ENCODE measurements around the gene DTX2. TPM values are rescaled to one million over a fixed set of nuclear protein-coding genes. Genes with fewer than 3 reads are reported as not detected.
"Not testable (repeated sequence)": the region's sequence is repeated elsewhere in the genome, so short reads cannot be mapped to it uniquely, and the experiment has no call there.

DTX2 gene
- polyA plus RNA-seq, 4 donors = 16.0 to 41.2 (median 30.9) TPM

DNA sequence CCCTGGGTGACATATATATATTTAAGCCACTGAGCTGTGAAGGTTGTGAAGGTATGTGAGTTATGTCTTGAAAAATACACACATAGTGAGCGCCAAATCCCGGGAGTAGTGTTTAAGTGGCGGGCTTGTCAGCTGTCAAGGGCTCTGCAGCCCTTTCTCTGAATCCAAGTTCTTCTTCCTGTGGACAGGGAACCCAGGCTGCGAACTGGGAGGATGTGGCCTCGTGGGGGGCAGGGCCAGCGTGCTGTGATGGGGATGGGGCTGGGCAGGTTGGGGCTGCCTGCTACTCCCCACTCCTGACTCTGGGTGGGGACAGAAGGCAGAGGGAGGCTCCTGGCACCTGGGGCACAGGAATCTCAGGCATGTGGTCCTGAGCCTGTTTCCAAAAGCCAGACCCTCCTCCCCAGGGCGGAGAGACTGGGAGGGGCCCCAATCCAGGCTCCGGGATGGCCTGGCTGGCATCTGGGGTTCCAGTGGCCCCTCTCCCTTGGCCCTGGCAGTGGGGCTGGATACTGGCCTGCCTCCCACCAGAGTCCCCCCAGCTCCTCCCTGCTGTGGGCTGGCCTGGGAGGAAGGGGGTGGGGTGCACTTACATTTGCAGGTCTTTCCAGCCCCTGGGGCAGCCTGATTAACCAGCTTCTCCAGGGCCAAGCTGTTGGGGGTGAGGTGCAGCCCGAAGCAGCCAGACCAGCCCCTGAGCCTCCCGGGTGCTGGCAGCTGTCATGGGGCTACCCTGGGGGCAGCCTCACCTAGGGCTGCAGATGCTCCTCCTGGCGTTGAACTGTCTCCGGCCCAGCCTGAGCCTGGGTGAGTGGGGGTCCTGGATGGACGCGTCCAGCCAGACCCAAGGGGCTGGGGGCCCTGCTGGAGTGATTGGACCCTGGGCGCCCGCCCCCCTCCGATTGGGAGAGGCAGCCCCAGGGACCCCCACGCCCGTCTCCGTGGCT, 48.7 kb downstream of the DTX2 start, which contains the start of gene UPK3B:
TSS of gene UPK3B (plus strand) at position 622 of the 947 bp plus-strand sequence. CDS start at position 723, 101 bp downstream.
- no peak for DNase-seq
- H3K4me1 ChIP-seq (ENCODE audit: control insufficient read depth in 3 of 3, insufficient read depth in 2 of 3, low read depth in 1 of 3, low read length in 2 of 3) = peaks cover 0 to 5% (median 0%) of the 10 kb centered on the region in 3 donors
- WGBS, 3 donors = 45 to 55% (median 52%) methylated on average over 18 to 20 of the region's 20 CpGs
- H3K36me3 ChIP-seq (ENCODE audit: control insufficient read depth in 3 of 3, insufficient read depth in 2 of 3, low read depth in 1 of 3, low read length in 3 of 3) = peaks cover 3 to 21% (median 7%) of the 10 kb centered on the region in 3 donors
- H3K27ac ChIP-seq (ENCODE audit: low read depth in 1 of 3, low read length in 2 of 3) = no peak within 1 kb of the TSS
- H3K4me3 ChIP-seq (ENCODE audit: low read depth in 1 of 3, low read length in 3 of 3) = no peak within 1 kb of the TSS
- no peaks in the 10 kb centered on the region for H3K9me3 ChIP-seq (ENCODE audit: control insufficient read depth in 2 of 2, insufficient read depth in 1 of 2, low read depth in 1 of 2, low read length in 1 of 2)
- H3K27me3 ChIP-seq (ENCODE audit: control insufficient read depth in 3 of 3, insufficient read depth in 3 of 3, low read length in 3 of 3) = no peaks in the 10 kb centered on the region
- FAIRE-seq = no peak

DNA sequence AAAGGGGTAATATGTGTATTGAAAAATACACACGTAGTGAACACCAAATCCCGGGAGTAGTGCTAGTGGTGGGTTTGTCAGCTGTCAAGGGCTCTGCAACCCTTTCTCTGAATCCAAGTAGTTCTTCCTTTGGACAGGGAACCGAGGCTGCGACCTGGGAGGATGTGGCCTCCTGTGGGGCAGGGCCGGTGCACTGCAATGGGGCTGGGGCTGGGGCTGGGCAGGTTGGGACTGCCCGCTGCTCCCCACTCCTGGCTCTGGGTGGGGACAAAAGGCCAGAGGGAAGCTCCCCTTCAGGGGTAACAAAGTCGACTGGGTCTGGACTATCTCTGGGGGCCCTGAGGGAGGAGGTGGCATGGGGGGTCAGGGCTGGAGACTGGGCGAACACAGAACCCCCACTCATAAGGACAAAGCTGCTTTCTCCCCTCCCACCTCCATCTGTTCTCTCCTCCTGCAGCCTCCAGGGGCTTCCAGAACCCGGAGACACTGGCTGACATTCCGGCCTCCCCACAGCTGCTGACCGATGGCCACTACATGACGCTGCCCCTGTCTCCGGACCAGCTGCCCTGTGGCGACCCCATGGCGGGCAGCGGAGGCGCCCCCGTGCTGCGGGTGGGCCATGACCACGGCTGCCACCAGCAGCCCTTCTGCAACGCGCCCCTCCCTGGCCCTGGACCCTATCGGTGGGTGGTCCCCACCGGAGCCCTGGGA, 49.8 kb downstream of the DTX2 start:
- not testable (repeated sequence) for DNase-seq; FAIRE-seq; H3K36me3 ChIP-seq (ENCODE audit: control insufficient read depth in 3 of 3, insufficient read depth in 2 of 3, low read depth in 1 of 3, low read length in 3 of 3); H3K4me3 ChIP-seq (ENCODE audit: low read depth in 1 of 3, low read length in 3 of 3); H3K27me3 ChIP-seq (ENCODE audit: control insufficient read depth in 3 of 3, insufficient read depth in 3 of 3, low read length in 3 of 3); H3K4me1 ChIP-seq (ENCODE audit: control insufficient read depth in 3 of 3, insufficient read depth in 2 of 3, low read depth in 1 of 3, low read length in 2 of 3); H3K9me3 ChIP-seq (ENCODE audit: control insufficient read depth in 2 of 2, insufficient read depth in 1 of 2, low read depth in 1 of 2, low read length in 1 of 2); H3K27ac ChIP-seq (ENCODE audit: low read depth in 1 of 3, low read length in 2 of 3)
- 77 to 81% (median 80%) methylated on average over 8 to 17 of the region's 24 CpGs for WGBS, 3 donors

DNA sequence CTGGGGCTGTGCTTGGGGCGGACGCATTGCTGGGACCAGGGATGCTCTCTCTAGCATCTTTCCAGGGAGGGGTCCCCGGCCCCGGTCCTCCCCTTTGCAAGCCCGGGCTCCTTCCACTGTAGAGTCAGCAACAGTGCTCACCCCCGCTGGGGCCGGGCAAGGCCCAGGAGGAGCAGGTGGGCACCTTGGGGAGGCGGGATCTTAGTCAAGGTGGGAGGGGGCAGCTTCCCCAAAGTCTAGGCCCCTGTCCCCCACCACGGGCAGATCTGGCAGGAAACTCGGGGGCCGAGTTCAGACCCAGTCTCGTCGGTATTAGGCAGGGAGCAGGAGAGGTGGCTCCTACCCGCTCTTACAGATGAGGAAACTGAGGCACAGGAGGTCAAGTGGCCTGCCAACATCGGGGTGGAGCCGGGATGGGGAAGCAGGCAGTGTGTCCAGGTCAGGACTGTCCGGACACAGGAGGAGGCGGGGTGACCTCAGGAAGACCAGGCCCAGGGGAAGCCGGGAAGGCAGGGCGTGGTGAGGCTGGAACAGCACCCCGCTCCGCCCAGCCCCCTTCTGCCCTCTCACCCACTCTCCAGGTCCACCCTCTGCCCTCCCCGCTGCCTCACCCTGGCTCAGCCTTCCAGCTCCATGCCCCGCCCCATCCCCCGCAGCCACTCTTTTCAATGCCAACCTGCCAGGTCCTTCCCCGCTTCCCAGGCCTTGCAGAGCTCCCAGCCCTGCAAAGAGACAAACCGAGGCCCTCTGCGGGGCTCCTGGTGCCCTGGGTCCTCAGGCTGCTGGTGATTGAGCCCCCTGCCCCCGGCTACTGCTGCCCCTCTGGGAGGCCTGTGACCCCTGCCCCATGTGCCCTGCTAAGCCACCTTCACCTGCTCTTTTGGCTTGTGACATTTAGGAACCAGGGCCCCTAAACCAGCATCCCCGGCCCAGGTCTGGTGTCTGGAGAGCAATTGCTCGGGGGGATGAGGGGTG, 50.7 kb downstream of the DTX2 start:
- H3K27ac ChIP-seq (ENCODE audit: low read depth in 1 of 3, low read length in 2 of 3); H3K4me1 ChIP-seq (ENCODE audit: control insufficient read depth in 3 of 3, insufficient read depth in 2 of 3, low read depth in 1 of 3, low read length in 2 of 3); H3K27me3 ChIP-seq (ENCODE audit: control insufficient read depth in 3 of 3, insufficient read depth in 3 of 3, low read length in 3 of 3); H3K4me3 ChIP-seq (ENCODE audit: low read depth in 1 of 3, low read length in 3 of 3); H3K9me3 ChIP-seq (ENCODE audit: control insufficient read depth in 2 of 2, insufficient read depth in 1 of 2, low read depth in 1 of 2, low read length in 1 of 2); FAIRE-seq; DNase-seq; H3K36me3 ChIP-seq (ENCODE audit: control insufficient read depth in 3 of 3, insufficient read depth in 2 of 3, low read depth in 1 of 3, low read length in 3 of 3): not testable (repeated sequence)
- 24 to 66% (median 48%) methylated on average over 5 to 16 of the region's 31 CpGs for WGBS, 3 donors

DNA sequence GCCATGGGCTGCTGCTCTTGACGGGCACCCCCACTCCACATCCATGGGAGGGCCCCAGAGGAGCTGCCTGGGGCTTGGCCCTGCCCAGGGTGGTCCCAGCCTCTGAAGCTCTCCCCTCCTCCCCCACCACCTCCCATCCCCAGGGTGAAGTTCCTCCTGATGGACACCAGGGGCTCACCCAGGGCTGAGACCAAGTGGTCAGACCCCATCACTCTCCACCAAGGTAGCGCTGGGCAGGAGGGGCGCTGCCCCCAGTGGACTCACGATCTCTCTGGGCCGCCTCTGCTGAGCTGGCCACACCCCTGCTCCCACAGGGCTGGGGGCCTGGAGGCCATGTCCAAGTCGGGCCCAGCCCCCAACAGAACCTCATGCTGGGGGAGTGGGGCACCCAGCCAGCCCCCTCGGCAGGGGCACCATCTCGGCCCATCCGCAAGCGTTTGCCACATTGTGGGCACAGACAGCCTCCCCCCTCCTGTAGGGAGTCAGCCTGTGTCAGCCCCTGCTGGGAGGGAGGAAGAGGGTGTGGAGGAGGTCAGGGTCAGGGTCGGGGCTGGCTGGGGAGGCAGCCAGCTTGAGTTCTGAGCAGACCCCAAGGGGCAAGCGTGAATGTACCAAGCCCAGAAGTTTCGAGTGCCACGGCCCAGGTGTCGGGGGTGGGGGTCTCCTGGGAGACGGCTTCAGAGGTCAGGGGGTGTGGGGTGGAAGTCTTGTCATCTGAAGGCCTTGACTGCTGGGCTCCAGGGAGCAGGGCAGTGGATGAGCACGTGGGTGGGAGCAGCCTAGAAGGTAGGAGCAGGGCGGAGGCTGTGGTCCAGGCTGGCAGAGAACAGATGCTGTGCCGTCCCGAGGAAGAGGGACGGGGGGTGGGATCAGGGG, 51.7 kb downstream of the DTX2 start:
- H3K9me3 ChIP-seq (ENCODE audit: control insufficient read depth in 2 of 2, insufficient read depth in 1 of 2, low read depth in 1 of 2, low read length in 1 of 2) = no peaks in the 10 kb centered on the region
- H3K27ac ChIP-seq (ENCODE audit: low read depth in 1 of 3, low read length in 2 of 3) = no peak overlapping the region
- H3K4me1 ChIP-seq (ENCODE audit: control insufficient read depth in 3 of 3, insufficient read depth in 2 of 3, low read depth in 1 of 3, low read length in 2 of 3) = peaks cover 0 to 5% (median 0%) of the 10 kb centered on the region in 3 donors
- H3K36me3 ChIP-seq (ENCODE audit: control insufficient read depth in 3 of 3, insufficient read depth in 2 of 3, low read depth in 1 of 3, low read length in 3 of 3) = no peaks in the 10 kb centered on the region
- DNase-seq (no peak), FAIRE-seq (no peak)
- 47 to 62% (median 58%) methylated on average over 17 to 21 of the region's 21 CpGs for WGBS, 3 donors
- H3K27me3 ChIP-seq (ENCODE audit: control insufficient read depth in 3 of 3, insufficient read depth in 3 of 3, low read length in 3 of 3) = no peaks in the 10 kb centered on the region
- no peak overlapping the region for H3K4me3 ChIP-seq (ENCODE audit: low read depth in 1 of 3, low read length in 3 of 3)

DNA sequence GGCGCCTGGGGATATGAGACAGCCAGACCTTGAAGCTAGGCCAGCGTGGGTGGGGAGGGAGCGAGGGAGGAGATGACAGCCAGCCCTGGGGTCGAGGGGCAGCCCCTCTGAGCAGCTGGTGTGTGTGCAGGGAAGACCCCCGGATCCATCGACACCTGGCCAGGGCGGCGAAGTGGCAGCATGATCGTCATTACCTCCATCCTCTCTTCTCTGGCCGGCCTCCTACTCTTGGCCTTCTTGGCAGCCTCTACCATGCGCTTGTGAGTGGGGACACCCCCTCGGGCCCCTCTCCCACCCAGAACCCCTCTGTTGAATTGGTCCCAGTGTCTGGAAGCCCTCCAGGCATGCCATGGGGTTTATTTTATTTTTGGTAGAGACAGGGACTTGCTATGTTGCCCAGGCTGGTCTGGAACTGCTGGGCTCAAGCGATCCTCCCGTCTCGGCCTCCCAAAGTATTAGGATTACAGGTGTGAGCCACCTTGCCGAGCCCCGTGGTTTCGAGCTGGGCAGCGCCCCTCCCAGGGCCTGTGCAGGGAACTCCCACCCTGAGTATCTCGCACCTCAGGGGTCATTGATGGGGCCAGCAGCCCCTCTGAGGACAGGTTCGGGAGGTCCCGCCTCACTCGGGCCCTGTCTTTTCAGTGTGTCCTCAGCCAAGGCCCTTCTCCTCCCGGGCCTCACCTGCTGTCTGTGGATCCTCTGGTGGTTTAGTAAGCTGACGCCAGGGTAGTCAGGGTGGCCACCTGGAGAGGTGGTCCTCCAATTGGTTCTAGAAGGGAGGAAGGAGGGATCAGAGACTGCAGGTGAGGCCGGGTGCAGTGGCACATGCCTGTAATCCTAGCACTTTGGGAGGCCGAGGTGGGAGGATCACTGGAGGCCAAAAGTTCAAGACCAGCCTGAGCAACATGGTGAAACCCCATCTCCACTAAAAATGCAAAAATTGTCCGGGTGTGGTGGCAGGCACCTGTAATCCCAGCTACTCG, 52.6 kb downstream of the DTX2 start:
- no peaks in the 10 kb centered on the region for H3K36me3 ChIP-seq (ENCODE audit: control insufficient read depth in 3 of 3, insufficient read depth in 2 of 3, low read depth in 1 of 3, low read length in 3 of 3)
- peaks cover 0 to 5% (median 0%) of the 10 kb centered on the region in 3 donors for H3K4me1 ChIP-seq (ENCODE audit: control insufficient read depth in 3 of 3, insufficient read depth in 2 of 3, low read depth in 1 of 3, low read length in 2 of 3)
- no peaks in the 10 kb centered on the region for H3K27me3 ChIP-seq (ENCODE audit: control insufficient read depth in 3 of 3, insufficient read depth in 3 of 3, low read length in 3 of 3)
- DNase-seq (no peak), FAIRE-seq (no peak)
- H3K4me3 ChIP-seq (ENCODE audit: low read depth in 1 of 3, low read length in 3 of 3) = no peak overlapping the region
- WGBS, 3 donors = 87 to 93% (median 87%) methylated on average over 27 to 29 of the region's 29 CpGs
- no peaks in the 10 kb centered on the region for H3K9me3 ChIP-seq (ENCODE audit: control insufficient read depth in 2 of 2, insufficient read depth in 1 of 2, low read depth in 1 of 2, low read length in 1 of 2)
- no peak overlapping the region for H3K27ac ChIP-seq (ENCODE audit: low read depth in 1 of 3, low read length in 2 of 3)

DNA sequence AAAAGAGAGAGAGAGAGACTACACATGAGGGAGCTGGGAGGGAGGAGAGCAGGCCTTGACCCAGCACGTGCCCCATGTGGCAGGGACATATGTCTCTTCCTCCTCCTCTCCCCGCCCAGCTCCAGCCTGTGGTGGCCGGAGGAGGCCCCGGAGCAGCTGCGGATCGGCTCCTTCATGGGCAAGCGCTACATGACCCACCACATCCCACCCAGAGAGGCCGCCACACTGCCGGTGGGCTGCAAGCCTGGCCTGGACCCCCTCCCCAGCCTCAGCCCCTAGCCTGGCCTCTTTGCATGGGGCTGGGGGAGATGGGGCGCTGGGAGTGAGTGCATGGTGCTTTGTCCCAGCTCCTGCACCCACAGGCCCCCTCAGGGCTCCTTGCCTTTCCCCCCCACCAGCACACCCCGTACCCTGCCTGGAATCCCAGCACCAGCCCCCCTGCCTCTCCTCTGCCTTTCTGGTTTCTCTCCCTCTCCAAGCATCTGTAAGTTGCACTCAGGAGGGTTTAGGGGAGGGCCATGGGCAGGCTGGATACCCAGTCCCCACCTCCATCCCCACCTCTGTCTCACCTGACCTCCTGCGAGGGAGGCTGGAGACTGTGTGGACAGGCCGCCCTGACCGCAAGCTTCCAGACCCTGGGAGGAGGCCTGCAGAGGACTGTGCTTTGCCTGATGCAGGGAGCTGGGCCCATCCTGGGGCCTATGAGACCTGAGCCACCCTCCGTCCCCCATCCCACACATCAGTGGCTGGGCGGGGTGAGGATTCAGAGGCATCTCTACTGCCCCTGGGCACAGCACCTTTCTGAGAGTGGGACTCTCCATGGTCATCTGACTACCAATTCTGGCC, 53.6 kb downstream of the DTX2 start:
- no peaks in the 10 kb centered on the region for H3K9me3 ChIP-seq (ENCODE audit: control insufficient read depth in 2 of 2, insufficient read depth in 1 of 2, low read depth in 1 of 2, low read length in 1 of 2)
- FAIRE-seq = no peak
- H3K4me1 ChIP-seq (ENCODE audit: control insufficient read depth in 3 of 3, insufficient read depth in 2 of 3, low read depth in 1 of 3, low read length in 2 of 3) = peaks cover 0 to 5% (median 0%) of the 10 kb centered on the region in 3 donors
- WGBS, 3 donors = 85 to 91% (median 90%) methylated on average over 9 to 16 of the region's 16 CpGs
- no peaks in the 10 kb centered on the region for H3K27me3 ChIP-seq (ENCODE audit: control insufficient read depth in 3 of 3, insufficient read depth in 3 of 3, low read length in 3 of 3)
- DNase-seq = no peak
- no peak overlapping the region for H3K4me3 ChIP-seq (ENCODE audit: low read depth in 1 of 3, low read length in 3 of 3)
- H3K36me3 ChIP-seq (ENCODE audit: control insufficient read depth in 3 of 3, insufficient read depth in 2 of 3, low read depth in 1 of 3, low read length in 3 of 3) = no peaks in the 10 kb centered on the region
- no peak overlapping the region for H3K27ac ChIP-seq (ENCODE audit: low read depth in 1 of 3, low read length in 2 of 3)
